Measurements from ENCODE around the gene PPIF. TPM values are rescaled to one million over a fixed set of nuclear protein-coding genes. Genes with fewer than 3 reads are reported as not detected.
"Not testable (repeated sequence)": the region's sequence is repeated elsewhere in the genome, so short reads cannot be mapped to it uniquely, and the experiment has no call there.

The PPIF gene
- total and polyA plus RNA-seq, 2 experiments from 2014 or later = 24.6 to 45.5 TPM

DNA sequence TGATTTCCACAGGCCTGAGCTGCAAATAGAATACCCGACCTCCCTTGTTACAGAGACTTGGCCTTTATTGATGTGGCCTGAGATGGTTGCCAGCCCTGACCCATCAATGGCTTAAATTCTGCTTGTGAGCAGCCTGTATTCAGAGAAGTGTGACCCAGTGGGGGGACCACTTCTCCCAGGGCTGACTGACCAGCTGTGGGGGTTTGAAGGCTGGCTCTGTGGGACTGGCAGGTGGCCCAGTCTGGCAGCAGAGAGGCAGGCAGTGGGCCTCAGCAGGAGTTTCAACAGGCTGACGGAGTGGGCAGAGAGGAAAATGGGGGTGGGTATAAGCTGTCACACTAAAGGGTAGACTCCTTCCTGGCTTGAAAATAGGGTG lies 12.2 kb upstream of the PPIF start:
- WGBS, 2 experiments (ENCODE audit: low coverage in 1 of 2, low lambda C conversion rate in 2 of 2, missing lambda C conversion rate in 2 of 2) = 100% methylated on average over 2 of the region's 2 CpGs
- Histone ChIP-seq H3K27ac (no peak overlapping the region), H3K4me2 (ENCODE audit: unreplicated experiment) (no peak overlapping the region), H3K27me3 (replicated peaks; ENCODE audit: insufficient read depth) (no peaks in the 10 kb centered on the region), H3K4me3 (no peak overlapping the region), H3F3A (ENCODE audit: insufficient read depth) (peaks cover 11% of the 10 kb centered on the region), H3K9ac (no peak overlapping the region), H3K9me3 (ENCODE audit: low read depth) (no peaks in the 10 kb centered on the region), H4K20me1 (ENCODE audit: insufficient read depth) (no peaks in the 10 kb centered on the region), H3K36me3 (ENCODE audit: low read depth) (no peaks in the 10 kb centered on the region), H2AFZ (no peak overlapping the region), H3K9me2 (ENCODE audit: insufficient read depth) (no peaks in the 10 kb centered on the region), H3K79me2 (ENCODE audit: insufficient read depth) (no peaks in the 10 kb centered on the region), H3K4me1 (ENCODE audit: insufficient read depth) (peaks cover 23% of the 10 kb centered on the region)
- in situ Hi-C loops (cut with MboI) = no loop called here
- DNase-seq = no peak
- TF ChIP-seq EZH2phosphoT487 (IDR thresholded peaks at IDR 0.05; ENCODE audit: insufficient read depth, low read depth) = no peak
- no peak for TF ChIP-seq EZH2 (IDR thresholded peaks at IDR 0.05; ENCODE audit: insufficient read depth, poor library complexity, severe bottlenecking)

DNA sequence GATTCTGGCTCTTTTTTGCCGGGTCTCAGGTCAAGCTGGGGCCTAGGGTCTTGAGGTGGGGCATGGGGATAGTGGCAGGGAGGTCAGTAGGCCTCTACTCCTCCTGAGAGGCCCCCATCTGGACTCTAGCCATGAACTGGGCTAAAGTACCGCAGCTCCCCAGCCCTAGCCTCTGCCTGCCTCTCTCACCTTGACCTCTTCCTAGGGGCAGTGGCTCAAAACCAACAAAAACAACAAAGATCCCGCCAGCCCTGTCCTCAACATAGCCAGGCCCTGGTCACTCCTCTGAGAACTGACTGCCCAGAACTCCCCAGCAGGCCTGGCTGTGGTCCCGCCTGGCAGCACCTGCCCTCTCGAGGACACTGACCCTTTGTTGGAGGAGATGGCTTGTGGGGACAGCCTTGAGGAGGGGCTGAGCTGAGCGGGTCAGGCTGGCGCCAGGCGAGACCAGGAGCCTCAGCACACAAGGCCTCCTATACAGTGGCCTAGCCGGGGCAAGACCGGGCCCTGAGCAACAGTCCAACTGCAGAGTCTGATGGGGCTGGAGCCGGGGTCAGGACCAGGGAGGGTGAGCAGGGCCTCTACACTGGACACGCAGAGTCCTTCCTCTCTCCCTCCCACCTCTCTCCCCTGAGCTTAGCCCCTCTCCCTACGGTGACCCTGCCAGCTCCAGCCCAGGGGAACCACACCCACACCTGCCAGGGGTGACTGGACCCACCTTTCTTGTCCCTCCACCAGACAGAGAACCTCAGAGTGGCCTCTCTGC lies 11.6 kb upstream of the PPIF start:
- no peaks in the 10 kb centered on the region for H4K20me1 ChIP-seq (ENCODE audit: insufficient read depth)
- H3K9ac ChIP-seq = no peak overlapping the region
- DNase-seq = no peak
- no peaks in the 10 kb centered on the region for H3K79me2 ChIP-seq (ENCODE audit: insufficient read depth)
- H3K4me3 ChIP-seq = no peak overlapping the region
- H3K36me3 ChIP-seq (ENCODE audit: low read depth) = no peaks in the 10 kb centered on the region
- H3K4me1 ChIP-seq (ENCODE audit: insufficient read depth) = peaks cover 23% of the 10 kb centered on the region
- peaks cover 11% of the 10 kb centered on the region for H3F3A ChIP-seq (ENCODE audit: insufficient read depth)
- 84 to 87% methylated on average over 12 to 13 of the region's 13 CpGs for WGBS, 2 experiments (ENCODE audit: low coverage in 1 of 2, low lambda C conversion rate in 2 of 2, missing lambda C conversion rate in 2 of 2)
- no peaks in the 10 kb centered on the region for H3K27me3 ChIP-seq (replicated peaks; ENCODE audit: insufficient read depth)
- no peak overlapping the region for H2AFZ ChIP-seq
- no peaks in the 10 kb centered on the region for H3K9me3 ChIP-seq (ENCODE audit: low read depth)
- in situ Hi-C loops (cut with MboI) = no loop called here
- H3K27ac ChIP-seq = no peak overlapping the region
- no peak for TF ChIP-seq EZH2 (IDR thresholded peaks at IDR 0.05; ENCODE audit: insufficient read depth, poor library complexity, severe bottlenecking)
- TF ChIP-seq EZH2phosphoT487 (IDR thresholded peaks at IDR 0.05; ENCODE audit: insufficient read depth, low read depth) = no peak
- no peaks in the 10 kb centered on the region for H3K9me2 ChIP-seq (ENCODE audit: insufficient read depth)
- H3K4me2 ChIP-seq (ENCODE audit: unreplicated experiment) = no peak overlapping the region

DNA sequence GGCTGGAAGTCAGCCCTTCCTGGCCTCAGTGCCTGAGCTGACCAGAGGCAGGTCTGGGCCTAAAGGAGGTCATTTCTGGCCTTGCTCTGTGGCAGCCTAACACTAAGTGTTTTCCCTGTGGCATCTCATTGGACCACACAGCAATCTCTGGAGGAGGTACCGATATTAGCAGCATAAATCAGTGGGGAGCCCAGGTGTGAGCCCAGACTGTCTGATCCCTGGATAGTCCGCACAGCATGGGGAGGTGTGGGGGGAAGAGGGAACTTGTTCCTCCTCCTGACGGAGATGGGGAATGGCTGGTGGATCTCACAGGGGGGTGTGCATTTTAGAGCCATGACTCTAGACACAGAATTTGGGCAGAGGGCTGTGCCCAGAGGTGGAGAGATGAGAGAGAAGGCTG lies 11.0 kb upstream of the PPIF start:
- no peak overlapping the region for H3K4me2 ChIP-seq (ENCODE audit: unreplicated experiment)

DNA sequence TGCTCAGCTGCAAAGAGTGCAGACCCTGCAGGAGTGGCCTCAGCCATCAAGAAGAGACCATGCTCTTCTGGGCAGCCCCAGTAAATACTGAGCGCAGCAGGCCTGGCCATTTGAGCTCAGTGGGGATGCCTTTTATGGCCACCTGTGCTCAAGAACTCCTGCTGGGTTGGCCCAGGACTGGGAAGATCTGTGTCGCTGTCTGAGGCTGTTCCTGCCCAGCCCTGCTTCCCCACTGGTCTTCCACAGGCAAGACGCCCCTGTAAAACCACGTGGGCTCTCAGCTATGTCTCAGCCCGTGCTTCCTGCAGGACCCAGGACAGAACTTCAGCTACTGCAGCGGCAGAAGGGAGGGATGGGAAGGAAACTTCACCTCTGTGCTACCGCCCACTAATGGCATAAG lies 10.5 kb upstream of the PPIF start:
- H3K4me3 ChIP-seq = no peak overlapping the region
- H3K9ac ChIP-seq = no peak overlapping the region
- H3K4me2 ChIP-seq (ENCODE audit: unreplicated experiment) = no peak overlapping the region
- no peaks in the 10 kb centered on the region for H3K9me3 ChIP-seq (ENCODE audit: low read depth)
- peaks cover 18% of the 10 kb centered on the region for H3K4me1 ChIP-seq (ENCODE audit: insufficient read depth)
- H3K27ac ChIP-seq = no peak overlapping the region
- in situ Hi-C loops (cut with MboI) = no loop called here
- no peaks in the 10 kb centered on the region for H3K9me2 ChIP-seq (ENCODE audit: insufficient read depth)
- WGBS, 2 experiments (ENCODE audit: low coverage in 1 of 2, low lambda C conversion rate in 2 of 2, missing lambda C conversion rate in 2 of 2) = 91 to 100% methylated on average over 6 to 7 of the region's 7 CpGs
- H3K79me2 ChIP-seq (ENCODE audit: insufficient read depth) = no peaks in the 10 kb centered on the region
- no peaks in the 10 kb centered on the region for H4K20me1 ChIP-seq (ENCODE audit: insufficient read depth)
- H2AFZ ChIP-seq = no peak overlapping the region
- TF ChIP-seq EZH2phosphoT487 (IDR thresholded peaks at IDR 0.05; ENCODE audit: insufficient read depth, low read depth) (no peak), EZH2 (IDR thresholded peaks at IDR 0.05; ENCODE audit: insufficient read depth, poor library complexity, severe bottlenecking) (no peak)
- peaks cover 11% of the 10 kb centered on the region for H3F3A ChIP-seq (ENCODE audit: insufficient read depth)
- H3K36me3 ChIP-seq (ENCODE audit: low read depth) = no peaks in the 10 kb centered on the region
- DNase-seq = no peak
- no peaks in the 10 kb centered on the region for H3K27me3 ChIP-seq (replicated peaks; ENCODE audit: insufficient read depth)

More for the DNA sequence above, 11.0 kb upstream of the PPIF start:
- H2AFZ ChIP-seq = no peak overlapping the region
- DNase-seq = no peak
- 100% methylated on average over 3 of the region's 3 CpGs for WGBS, 2 experiments (ENCODE audit: low coverage in 1 of 2, low lambda C conversion rate in 2 of 2, missing lambda C conversion rate in 2 of 2)
- no peaks in the 10 kb centered on the region for H3K36me3 ChIP-seq (ENCODE audit: low read depth)
- no peaks in the 10 kb centered on the region for H3K27me3 ChIP-seq (replicated peaks; ENCODE audit: insufficient read depth)
- TF ChIP-seq EZH2 (IDR thresholded peaks at IDR 0.05; ENCODE audit: insufficient read depth, poor library complexity, severe bottlenecking) (no peak), EZH2phosphoT487 (IDR thresholded peaks at IDR 0.05; ENCODE audit: insufficient read depth, low read depth) (no peak)
- peaks cover 11% of the 10 kb centered on the region for H3F3A ChIP-seq (ENCODE audit: insufficient read depth)
- no peak overlapping the region for H3K9ac ChIP-seq
- H4K20me1 ChIP-seq (ENCODE audit: insufficient read depth) = no peaks in the 10 kb centered on the region
- in situ Hi-C loops (cut with MboI) = no loop called here
- H3K9me2 ChIP-seq (ENCODE audit: insufficient read depth) = no peaks in the 10 kb centered on the region
- H3K79me2 ChIP-seq (ENCODE audit: insufficient read depth) = no peaks in the 10 kb centered on the region
- H3K4me3 ChIP-seq = no peak overlapping the region
- no peaks in the 10 kb centered on the region for H3K9me3 ChIP-seq (ENCODE audit: low read depth)
- no peak overlapping the region for H3K27ac ChIP-seq
- H3K4me1 ChIP-seq (ENCODE audit: insufficient read depth) = peaks cover 22% of the 10 kb centered on the region

DNA sequence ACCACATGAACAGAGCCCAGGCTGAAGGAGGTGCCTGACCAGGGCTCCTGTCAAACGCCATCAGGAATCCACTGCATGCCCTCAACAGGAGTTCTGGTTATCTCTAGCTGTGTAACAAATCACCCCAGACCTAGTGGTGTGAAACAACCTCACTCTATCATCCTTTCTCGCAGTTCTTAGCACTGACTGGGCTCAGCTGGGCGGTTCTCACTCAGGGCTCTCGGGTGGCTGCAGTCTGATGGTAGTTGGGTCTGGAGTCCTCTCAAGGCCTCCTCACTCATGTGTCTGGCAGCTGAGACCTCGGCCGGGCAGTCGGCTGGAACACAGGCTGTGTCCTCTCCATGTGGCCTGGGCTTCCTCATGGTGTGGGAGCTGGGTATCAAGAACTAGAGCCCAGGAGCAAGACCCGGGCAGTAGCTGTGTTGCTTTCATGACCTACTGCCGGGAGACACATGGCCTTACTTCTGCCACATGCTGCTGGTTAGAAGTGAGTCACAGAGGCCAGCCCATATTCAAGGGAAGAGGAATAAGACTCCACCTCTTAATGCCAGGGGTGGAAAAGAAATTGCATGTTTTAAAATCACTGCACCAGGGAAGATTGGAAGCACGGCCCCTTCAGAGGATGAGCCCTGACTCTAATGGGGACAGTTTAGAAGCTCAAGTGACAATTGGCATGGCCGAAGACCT lies 9.3 kb upstream of the PPIF start:
- H3K79me2 ChIP-seq (ENCODE audit: insufficient read depth); H3K4me3 ChIP-seq; DNase-seq; H3K9ac ChIP-seq; H3K27me3 ChIP-seq (replicated peaks; ENCODE audit: insufficient read depth); in situ Hi-C loops (cut with MboI); H2AFZ ChIP-seq; H3K9me3 ChIP-seq (ENCODE audit: low read depth); H4K20me1 ChIP-seq (ENCODE audit: insufficient read depth); H3F3A ChIP-seq (ENCODE audit: insufficient read depth); H3K27ac ChIP-seq; H3K9me2 ChIP-seq (ENCODE audit: insufficient read depth); H3K36me3 ChIP-seq (ENCODE audit: low read depth); H3K4me2 ChIP-seq (ENCODE audit: unreplicated experiment): not testable (repeated sequence)
- WGBS, 2 experiments (ENCODE audit: low coverage in 1 of 2, low lambda C conversion rate in 2 of 2, missing lambda C conversion rate in 2 of 2) = 96 to 100% methylated on average over 7 of the region's 11 CpGs
- H3K4me1 ChIP-seq (ENCODE audit: insufficient read depth) = peaks cover 14% of the 10 kb centered on the region

Data from GM23248 (cell line).